PFSK-1 (cell line): ENCODE results near the gene GPR21.

ENCODE experiments used
- POLR2AphosphoS5 ChIP-seq: IDR thresholded peaks from 2 replicates; pipeline ENCODE4 v1.6.1; 2012; ENCODE audit warnings: low read depth, mild to moderate bottlenecking, control low read depth, low read length, moderate library complexity
- SIN3A ChIP-seq: IDR thresholded peaks from 2 replicates; pipeline ENCODE4 v1.6.1; 2012; ENCODE audit warnings: mild to moderate bottlenecking, low read length, moderate library complexity, borderline replicate concordance; ENCODE audit not compliant: insufficient read depth

DNA sequence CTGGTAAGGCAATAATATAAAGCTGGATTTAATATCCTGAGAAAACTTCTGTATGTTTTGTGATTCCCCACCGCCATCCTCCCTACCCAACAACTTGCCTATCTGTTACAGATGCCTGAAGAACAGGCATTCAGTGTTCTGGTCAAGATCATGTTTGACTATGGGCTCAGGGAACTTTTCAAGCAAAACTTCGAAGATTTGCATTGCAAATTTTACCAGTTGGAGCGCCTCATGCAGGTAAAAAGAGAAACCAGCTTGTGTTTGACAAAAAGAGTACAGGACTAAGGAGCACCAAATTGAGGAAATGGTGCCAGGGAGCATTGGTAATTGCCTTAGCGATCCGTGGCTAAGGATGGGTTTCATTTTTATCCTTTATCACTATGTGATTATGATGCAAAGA lies 40.0 kb downstream of the GPR21 start:
- no peak for TF ChIP-seq POLR2AphosphoS5
- TF ChIP-seq SIN3A, result no peak
